Measurements from ENCODE around the gene PPFIBP2.
"Not testable (repeated sequence)": the region's sequence is repeated elsewhere in the genome, so short reads cannot be mapped to it uniquely, and the experiment has no call there.

Gene PPFIBP2

DNA sequence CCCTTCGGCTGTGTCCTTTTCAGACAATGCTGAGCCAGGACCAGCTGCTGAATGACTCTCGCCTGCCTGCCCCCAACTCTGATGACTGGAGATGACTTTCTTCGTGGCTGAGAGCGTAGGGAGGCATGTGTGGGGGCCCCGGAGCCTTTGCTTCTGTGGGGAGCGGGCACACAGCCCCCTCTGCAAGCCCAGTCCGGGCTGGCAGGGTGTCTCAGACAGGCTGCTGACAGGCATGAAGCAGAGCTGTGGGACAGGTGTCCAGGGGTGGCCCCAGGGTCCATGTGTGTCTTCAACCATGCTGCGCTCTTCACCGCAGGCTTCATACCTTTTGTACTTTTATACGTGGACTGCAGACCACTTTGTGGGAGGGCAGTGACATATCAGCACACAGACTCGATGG is 142.9 kb downstream of the PPFIBP2 start:
- no peak for DNase-seq (ENCODE audit: low read depth, low spot score)
- Histone ChIP-seq H3K36me3 (ENCODE audit: control insufficient read depth, insufficient read depth, low read length) (peaks cover 4% of the 10 kb centered on the region; the same call in 1 of the 2 replicates), H3K27me3 (ENCODE audit: control insufficient read depth, insufficient read depth, low read length) (no peaks in the 10 kb centered on the region), H3K9me3 (ENCODE audit: control insufficient read depth, insufficient read depth, low read length) (no peaks in the 10 kb centered on the region), H3K4me3 (ENCODE audit: low read length) (no peak overlapping the region), H3K27ac (ENCODE audit: low read length) (no peak overlapping the region), H3K4me1 (ENCODE audit: control insufficient read depth, insufficient read depth, low read length) (no peaks in the 10 kb centered on the region)
- WGBS (ENCODE audit: insufficient coverage, insufficient read length), result no CpG with 5 or more reads among the region's 11 CpGs

DNA sequence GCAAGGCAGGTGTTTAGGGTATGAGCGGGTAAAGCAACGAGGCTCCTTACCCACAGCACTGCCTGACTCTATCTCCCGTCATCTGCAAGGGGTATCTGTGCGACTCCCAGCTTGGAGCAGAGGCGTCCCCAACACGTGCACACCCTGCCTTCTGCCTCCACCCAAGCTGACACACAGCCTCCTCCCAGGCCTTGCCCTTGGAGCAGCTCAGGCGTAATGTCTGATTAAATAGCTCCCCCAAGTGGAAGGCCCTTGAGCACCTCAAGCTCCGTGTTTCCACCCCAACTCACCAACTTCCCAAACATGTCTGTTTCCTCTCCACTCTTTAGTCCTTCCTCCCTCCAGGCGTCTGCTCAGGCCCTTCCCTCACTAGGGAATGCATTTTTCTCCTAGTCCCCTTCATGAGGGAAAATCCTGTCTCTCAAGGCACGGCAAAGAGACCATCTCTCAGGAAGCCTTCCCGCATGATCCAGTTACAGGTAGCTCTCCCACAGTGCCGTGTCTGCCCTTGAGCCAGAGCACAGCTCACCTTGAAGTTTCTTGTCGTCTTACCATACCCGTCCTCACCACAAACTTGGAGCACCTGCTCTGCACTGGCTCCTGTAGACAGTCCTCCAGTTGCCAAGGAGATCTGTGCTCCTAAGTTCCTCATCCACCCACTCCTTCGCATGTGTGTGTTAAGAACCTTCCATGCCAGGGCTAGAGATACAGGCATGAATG is 143.7 kb downstream of the PPFIBP2 start:
- no CpG with 5 or more reads among the region's 15 CpGs for WGBS (ENCODE audit: insufficient coverage, insufficient read length)
- peak; percentile 71 for DNase-seq (ENCODE audit: low read depth, low spot score)
- H3K4me3 ChIP-seq (ENCODE audit: low read length), result no peak overlapping the region
- H3K9me3 ChIP-seq (ENCODE audit: control insufficient read depth, insufficient read depth, low read length), result no peaks in the 10 kb centered on the region
- H3K27ac ChIP-seq (ENCODE audit: low read length), result no peak overlapping the region
- H3K4me1 ChIP-seq (ENCODE audit: control insufficient read depth, insufficient read depth, low read length), result no peaks in the 10 kb centered on the region
- no peaks in the 10 kb centered on the region for H3K27me3 ChIP-seq (ENCODE audit: control insufficient read depth, insufficient read depth, low read length)
- H3K36me3 ChIP-seq (ENCODE audit: control insufficient read depth, insufficient read depth, low read length), result no peaks in the 10 kb centered on the region

DNA sequence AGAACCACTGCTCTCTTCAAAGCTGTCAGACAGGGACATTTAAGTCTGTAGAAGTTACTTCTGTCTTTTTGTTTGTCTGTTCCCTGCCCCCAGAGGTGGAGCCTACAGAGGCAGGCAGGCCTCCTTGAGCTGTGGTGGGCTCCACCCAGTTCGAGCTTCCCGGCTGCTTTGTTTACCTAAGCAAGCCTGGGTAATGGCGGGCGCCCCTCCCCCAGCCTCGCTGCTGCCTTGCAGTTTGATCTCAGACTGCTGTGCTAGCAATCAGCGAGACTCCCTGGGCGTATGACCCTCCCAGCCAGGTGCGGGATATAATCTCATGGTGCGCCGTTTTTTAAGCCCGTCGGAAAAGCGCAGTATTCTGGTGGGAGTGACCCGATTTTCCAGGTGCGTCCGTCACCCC is 149.7 kb downstream of the PPFIBP2 start:
- H3K9me3 ChIP-seq (ENCODE audit: control insufficient read depth, insufficient read depth, low read length); H3K27me3 ChIP-seq (ENCODE audit: control insufficient read depth, insufficient read depth, low read length); H3K4me3 ChIP-seq (ENCODE audit: low read length); H3K27ac ChIP-seq (ENCODE audit: low read length); H3K4me1 ChIP-seq (ENCODE audit: control insufficient read depth, insufficient read depth, low read length); DNase-seq (ENCODE audit: low read depth, low spot score): not testable (repeated sequence)
- WGBS (ENCODE audit: insufficient coverage, insufficient read length), result no CpG with 5 or more reads among the region's 16 CpGs
- peaks cover 22% of the 10 kb centered on the region for H3K36me3 ChIP-seq (ENCODE audit: control insufficient read depth, insufficient read depth, low read length)

DNA sequence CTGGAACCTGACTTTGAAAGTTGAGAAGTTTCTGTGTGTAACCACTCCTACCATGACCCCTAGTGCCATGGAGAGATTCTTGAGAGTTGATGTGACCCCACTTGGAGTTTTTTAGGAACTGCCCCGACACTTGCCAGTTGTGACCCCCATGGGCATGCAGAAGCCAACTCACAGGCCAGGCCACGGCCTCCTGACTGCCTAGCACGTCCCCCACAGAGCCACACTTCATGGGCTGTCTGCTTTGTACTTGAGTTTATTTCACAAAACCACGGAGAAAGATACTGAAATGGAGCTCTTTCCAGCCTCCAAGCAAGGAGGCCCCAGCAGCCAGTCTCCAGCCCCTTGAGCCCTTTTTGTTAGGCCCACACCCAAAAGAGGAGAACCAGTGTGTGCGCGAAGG is 151.1 kb downstream of the PPFIBP2 start:
- Histone ChIP-seq H3K9me3 (ENCODE audit: control insufficient read depth, insufficient read depth, low read length) (peaks cover 3% of the 10 kb centered on the region; the same call in 1 of the 2 replicates), H3K4me3 (ENCODE audit: low read length) (no peak overlapping the region), H3K27me3 (ENCODE audit: control insufficient read depth, insufficient read depth, low read length) (no peaks in the 10 kb centered on the region), H3K27ac (ENCODE audit: low read length) (no peak overlapping the region), H3K36me3 (ENCODE audit: control insufficient read depth, insufficient read depth, low read length) (peaks cover 23% of the 10 kb centered on the region), H3K4me1 (ENCODE audit: control insufficient read depth, insufficient read depth, low read length) (no peaks in the 10 kb centered on the region)
- no peak for DNase-seq (ENCODE audit: low read depth, low spot score)
- WGBS (ENCODE audit: insufficient coverage, insufficient read length), result no CpG with 5 or more reads among the region's 6 CpGs

DNA sequence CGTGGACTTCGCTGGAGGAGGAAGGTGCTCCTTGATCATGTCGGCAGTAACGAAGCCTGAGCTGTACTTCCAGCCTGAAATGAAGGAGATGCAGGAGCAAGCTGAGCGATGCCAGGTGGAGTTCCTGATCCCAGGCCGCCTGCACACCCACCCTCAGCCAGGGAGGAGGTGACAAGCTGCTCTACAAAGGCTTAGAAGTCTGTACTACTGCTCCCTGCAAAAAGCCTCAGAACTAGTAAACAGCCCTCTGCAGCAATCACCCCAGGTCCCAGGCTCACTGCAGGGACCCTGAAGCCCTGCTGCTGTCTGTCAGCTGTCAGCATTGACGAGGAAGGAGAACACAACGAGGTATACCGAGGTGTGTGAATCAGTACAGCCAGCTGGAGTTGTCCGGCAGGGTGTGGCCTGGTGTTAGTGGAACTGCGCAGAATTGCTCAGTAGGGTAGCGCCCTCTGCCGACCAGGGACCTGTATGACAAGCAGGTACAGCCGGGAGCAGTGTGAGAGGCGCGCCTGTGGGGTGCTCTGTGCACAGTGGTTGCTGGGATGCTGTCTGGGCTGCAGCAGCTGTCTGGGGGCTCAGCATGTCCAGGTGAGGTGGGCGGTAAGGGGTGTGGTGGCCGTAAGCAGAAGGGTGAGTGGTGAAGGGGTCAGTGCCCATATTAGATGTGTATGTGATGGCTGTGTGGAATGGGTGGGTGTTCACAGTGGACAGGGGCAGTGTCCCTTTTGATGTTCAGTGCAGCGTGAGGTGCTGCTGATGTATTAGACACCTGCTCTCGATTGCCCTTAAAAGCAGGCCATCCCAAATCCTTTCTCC is 151.9 kb downstream of the PPFIBP2 start:
- peaks cover 3% of the 10 kb centered on the region; the same call in 1 of the 2 replicates for H3K9me3 ChIP-seq (ENCODE audit: control insufficient read depth, insufficient read depth, low read length)
- no peak overlapping the region for H3K27ac ChIP-seq (ENCODE audit: low read length)
- no peaks in the 10 kb centered on the region for H3K4me1 ChIP-seq (ENCODE audit: control insufficient read depth, insufficient read depth, low read length)
- peaks cover 23% of the 10 kb centered on the region for H3K36me3 ChIP-seq (ENCODE audit: control insufficient read depth, insufficient read depth, low read length)
- no peak overlapping the region for H3K4me3 ChIP-seq (ENCODE audit: low read length)
- no CpG with 5 or more reads among the region's 20 CpGs for WGBS (ENCODE audit: insufficient coverage, insufficient read length)
- peak; percentile 50 for DNase-seq (ENCODE audit: low read depth, low spot score)
- no peaks in the 10 kb centered on the region for H3K27me3 ChIP-seq (ENCODE audit: control insufficient read depth, insufficient read depth, low read length)

DNA sequence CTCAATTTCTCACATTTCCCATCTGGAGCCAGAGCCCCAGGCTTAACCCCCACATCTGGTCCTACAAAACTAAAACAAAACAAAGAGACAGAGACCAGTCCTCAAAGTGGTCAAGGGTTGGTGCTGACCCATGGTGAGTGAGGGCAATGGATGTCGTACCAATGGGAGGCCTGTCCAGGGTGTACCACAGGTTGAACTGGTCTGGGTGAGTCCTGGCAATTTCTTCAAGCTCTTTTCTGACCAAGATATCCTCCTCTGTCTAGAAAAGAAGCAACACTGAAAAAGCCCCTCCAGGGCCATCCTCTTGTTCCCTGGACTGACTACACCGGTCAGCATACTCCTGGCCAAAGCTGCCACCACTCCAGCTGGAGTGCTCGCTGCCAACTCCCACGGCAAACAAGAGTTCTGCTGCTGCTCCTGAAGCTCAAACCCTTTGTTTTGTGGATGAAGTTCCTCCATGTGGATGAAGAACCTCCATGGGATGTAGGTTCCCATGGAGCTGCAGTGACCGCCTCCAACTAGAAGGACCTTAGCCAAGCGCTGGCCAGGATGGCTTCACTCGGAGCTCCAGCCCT is 152.6 kb downstream of the PPFIBP2 start:
- no peak overlapping the region for H3K4me3 ChIP-seq (ENCODE audit: low read length)
- WGBS (ENCODE audit: insufficient coverage, insufficient read length), result no CpG with 5 or more reads among the region's 7 CpGs

DNA sequence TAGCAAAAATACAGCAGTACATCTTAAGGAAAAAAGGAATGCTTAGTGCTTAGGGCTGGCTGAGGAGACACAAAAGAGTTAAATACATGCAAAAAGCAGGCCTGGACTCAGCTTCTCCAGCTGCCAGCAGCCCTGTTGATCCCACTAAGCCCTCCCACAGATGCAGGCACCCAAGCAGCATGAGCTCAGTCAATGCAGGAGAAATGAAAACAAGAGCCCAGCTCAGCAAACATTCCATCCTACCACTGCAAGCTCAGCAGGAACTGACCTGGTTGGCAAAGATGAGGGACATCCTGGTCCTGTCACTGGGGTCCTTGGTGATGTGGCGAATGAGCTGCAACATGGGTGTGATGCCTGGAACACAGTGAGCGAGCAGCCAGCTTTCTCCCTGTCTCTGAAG is 153.7 kb downstream of the PPFIBP2 start:
- peaks cover 23% of the 10 kb centered on the region for H3K36me3 ChIP-seq (ENCODE audit: control insufficient read depth, insufficient read depth, low read length)
- no peaks in the 10 kb centered on the region for H3K27me3 ChIP-seq (ENCODE audit: control insufficient read depth, insufficient read depth, low read length)
- WGBS (ENCODE audit: insufficient coverage, insufficient read length), result no CpG with 5 or more reads among the region's 2 CpGs
- no peaks in the 10 kb centered on the region for H3K4me1 ChIP-seq (ENCODE audit: control insufficient read depth, insufficient read depth, low read length)
- DNase-seq (ENCODE audit: low read depth, low spot score), result no peak
- H3K9me3 ChIP-seq (ENCODE audit: control insufficient read depth, insufficient read depth, low read length), result peaks cover 3% of the 10 kb centered on the region; the same call in 1 of the 2 replicates
- no peak overlapping the region for H3K27ac ChIP-seq (ENCODE audit: low read length)
- no peak overlapping the region for H3K4me3 ChIP-seq (ENCODE audit: low read length)

More for the DNA sequence above, 152.6 kb downstream of the PPFIBP2 start:
- Histone ChIP-seq H3K27me3 (ENCODE audit: control insufficient read depth, insufficient read depth, low read length) (no peaks in the 10 kb centered on the region), H3K9me3 (ENCODE audit: control insufficient read depth, insufficient read depth, low read length) (peaks cover 3% of the 10 kb centered on the region; the same call in 1 of the 2 replicates), H3K4me1 (ENCODE audit: control insufficient read depth, insufficient read depth, low read length) (no peaks in the 10 kb centered on the region), H3K36me3 (ENCODE audit: control insufficient read depth, insufficient read depth, low read length) (peaks cover 23% of the 10 kb centered on the region), H3K27ac (ENCODE audit: low read length) (no peak overlapping the region)
- no peak for DNase-seq (ENCODE audit: low read depth, low spot score)

DNA sequence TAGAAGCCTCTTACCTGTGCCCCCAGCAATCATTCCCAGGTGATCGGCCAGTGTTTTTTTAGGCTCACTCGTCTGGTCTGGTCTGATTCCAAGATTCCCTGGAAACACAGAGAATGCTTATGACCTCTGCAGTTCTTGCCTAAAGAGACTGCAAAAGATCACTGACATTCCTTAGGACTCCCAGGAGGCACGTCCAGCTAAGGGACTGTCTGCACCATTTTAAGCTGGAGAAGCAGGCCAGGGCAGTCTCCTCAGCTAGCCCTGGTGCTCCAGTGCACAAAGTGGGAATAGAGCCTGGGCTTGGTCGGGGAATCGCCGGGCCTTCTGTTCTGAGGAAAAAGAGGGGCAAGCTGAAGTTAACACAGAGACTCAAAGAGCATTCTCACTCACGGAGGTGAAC is 154.7 kb downstream of the PPFIBP2 start:
- Histone ChIP-seq H3K27me3 (ENCODE audit: control insufficient read depth, insufficient read depth, low read length) (no peaks in the 10 kb centered on the region), H3K4me1 (ENCODE audit: control insufficient read depth, insufficient read depth, low read length) (peaks cover 3% of the 10 kb centered on the region; the same call in 1 of the 2 replicates), H3K27ac (ENCODE audit: low read length) (no peak overlapping the region), H3K36me3 (ENCODE audit: control insufficient read depth, insufficient read depth, low read length) (peaks cover 23% of the 10 kb centered on the region), H3K9me3 (ENCODE audit: control insufficient read depth, insufficient read depth, low read length) (peaks cover 3% of the 10 kb centered on the region; the same call in 1 of the 2 replicates), H3K4me3 (ENCODE audit: low read length) (no peak overlapping the region)
- no CpG with 5 or more reads among the region's 7 CpGs for WGBS (ENCODE audit: insufficient coverage, insufficient read length)
- no peak for DNase-seq (ENCODE audit: low read depth, low spot score)

DNA sequence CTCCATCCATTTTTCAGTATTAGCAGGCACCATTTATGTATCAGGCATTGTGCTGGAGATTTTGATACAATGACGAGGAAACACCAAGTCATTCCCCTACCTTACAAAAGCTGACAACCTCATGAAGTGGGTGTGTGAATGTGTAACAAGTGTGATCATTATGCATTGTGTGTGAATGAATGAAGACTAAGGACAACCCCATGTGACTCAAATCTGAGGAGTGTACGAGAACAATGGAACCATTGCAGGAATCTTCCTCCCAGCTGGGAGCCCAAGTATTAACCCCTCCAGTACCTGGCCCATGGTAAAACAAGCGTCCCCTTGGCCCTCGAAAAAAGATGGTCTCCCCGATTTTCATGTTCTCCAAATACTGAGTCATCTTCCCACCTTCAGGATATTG is 155.1 kb downstream of the PPFIBP2 start:
- Histone ChIP-seq H3K4me1 (ENCODE audit: control insufficient read depth, insufficient read depth, low read length) (peaks cover 3% of the 10 kb centered on the region; the same call in 1 of the 2 replicates), H3K9me3 (ENCODE audit: control insufficient read depth, insufficient read depth, low read length) (peaks cover 3% of the 10 kb centered on the region; the same call in 1 of the 2 replicates), H3K27ac (ENCODE audit: low read length) (no peak overlapping the region), H3K27me3 (ENCODE audit: control insufficient read depth, insufficient read depth, low read length) (no peaks in the 10 kb centered on the region), H3K4me3 (ENCODE audit: low read length) (no peak overlapping the region), H3K36me3 (ENCODE audit: control insufficient read depth, insufficient read depth, low read length) (peaks cover 23% of the 10 kb centered on the region)
- no CpG with 5 or more reads among the region's 5 CpGs for WGBS (ENCODE audit: insufficient coverage, insufficient read length)
- no peak for DNase-seq (ENCODE audit: low read depth, low spot score)

DNA sequence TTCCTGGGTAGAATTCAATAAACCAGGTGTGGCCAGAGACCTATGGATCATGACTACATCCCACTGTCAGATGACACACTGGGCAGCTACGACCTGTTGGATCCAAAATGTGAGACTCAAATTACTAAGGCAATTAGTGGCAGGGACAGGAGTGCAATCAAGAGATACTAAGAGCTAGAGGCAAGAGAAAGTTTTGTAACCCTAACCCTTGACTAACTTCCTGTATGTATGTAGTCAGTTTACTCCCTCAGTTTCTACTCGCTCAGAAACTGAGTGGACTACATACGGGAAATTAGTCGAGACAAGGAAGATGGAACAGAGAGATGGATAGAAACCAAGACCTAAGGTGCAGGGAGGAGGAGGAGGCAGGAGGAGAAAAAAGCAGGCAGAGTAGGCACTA is 156.8 kb downstream of the PPFIBP2 start:
- Histone ChIP-seq H3K27ac (ENCODE audit: low read length) (no peak overlapping the region), H3K9me3 (ENCODE audit: control insufficient read depth, insufficient read depth, low read length) (no peaks in the 10 kb centered on the region), H3K27me3 (ENCODE audit: control insufficient read depth, insufficient read depth, low read length) (no peaks in the 10 kb centered on the region), H3K4me1 (ENCODE audit: control insufficient read depth, insufficient read depth, low read length) (peaks cover 3% of the 10 kb centered on the region; the same call in 1 of the 2 replicates), H3K36me3 (ENCODE audit: control insufficient read depth, insufficient read depth, low read length) (peaks cover 10% of the 10 kb centered on the region; the same call in 1 of the 2 replicates), H3K4me3 (ENCODE audit: low read length) (no peak overlapping the region)
- DNase-seq (ENCODE audit: low read depth, low spot score), result no peak
- no CpG with 5 or more reads among the region's 4 CpGs for WGBS (ENCODE audit: insufficient coverage, insufficient read length)
